Measurements from ENCODE around the gene LRRC8A.

The LRRC8A gene

DNA sequence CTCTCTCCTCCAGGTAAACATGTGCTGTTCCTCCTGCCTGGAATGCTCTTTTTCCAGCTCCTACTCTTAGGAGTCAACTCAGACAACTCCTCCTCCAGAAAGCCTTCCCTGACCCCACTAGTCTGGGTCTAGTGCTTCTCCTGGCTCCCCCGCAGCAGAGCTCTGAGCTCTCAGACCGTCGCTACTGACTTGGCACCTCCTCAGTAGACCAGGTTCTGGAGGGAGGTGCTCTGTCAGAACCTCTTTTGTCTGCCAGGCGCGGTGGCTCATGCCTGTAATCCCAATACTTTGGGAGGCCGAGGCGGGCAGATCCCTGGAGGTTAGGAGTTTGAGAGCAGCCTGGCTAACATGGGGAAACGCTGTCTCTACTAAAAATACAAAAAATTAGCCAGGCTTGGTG, 3.4 kb downstream of the LRRC8A start:
- Mint-ChIP-seq H3K4me3 (peak overlapping the region; percentile 94), H3K27me3 (ENCODE audit: low read depth) (no peaks in the 10 kb centered on the region), H3K4me1 (ENCODE audit: low read depth) (peaks cover 33% of the 10 kb centered on the region), H3K9me3 (no peaks in the 10 kb centered on the region), H3K27ac (peak overlapping the region; percentile 18), H3K36me3 (ENCODE audit: low read depth) (peaks cover 51% of the 10 kb centered on the region)
- no peak for DNase-seq (ENCODE audit: low spot score)

DNA sequence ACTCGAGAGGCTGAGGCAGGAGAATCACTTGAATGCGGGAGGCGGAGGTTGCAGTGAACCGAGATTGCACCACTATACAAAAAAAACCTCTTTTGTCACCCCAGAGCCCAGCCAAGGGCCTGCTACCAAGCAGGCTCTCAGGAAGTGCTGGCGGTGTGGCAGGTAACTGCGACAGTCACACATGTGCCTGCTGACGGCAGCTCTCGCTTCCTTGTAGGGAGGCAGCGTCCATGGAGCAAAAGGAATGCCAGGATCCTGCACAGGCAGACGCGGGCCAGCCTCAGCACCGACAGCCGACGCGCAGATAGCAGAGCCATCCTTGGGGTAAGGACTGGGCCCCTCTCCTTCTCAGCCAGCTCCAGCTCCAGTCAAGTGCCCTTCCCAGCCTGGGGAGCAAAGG, 3.9 kb downstream of the LRRC8A start:
- H3K9me3 Mint-ChIP-seq, result no peaks in the 10 kb centered on the region
- H3K27me3 Mint-ChIP-seq (ENCODE audit: low read depth), result no peaks in the 10 kb centered on the region
- DNase-seq (ENCODE audit: low spot score), result no peak
- H3K4me1 Mint-ChIP-seq (ENCODE audit: low read depth), result peaks cover 31% of the 10 kb centered on the region
- peak overlapping the region; percentile 94 for H3K4me3 Mint-ChIP-seq
- no peak overlapping the region for H3K27ac Mint-ChIP-seq
- H3K36me3 Mint-ChIP-seq (ENCODE audit: low read depth), result peaks cover 54% of the 10 kb centered on the region

DNA sequence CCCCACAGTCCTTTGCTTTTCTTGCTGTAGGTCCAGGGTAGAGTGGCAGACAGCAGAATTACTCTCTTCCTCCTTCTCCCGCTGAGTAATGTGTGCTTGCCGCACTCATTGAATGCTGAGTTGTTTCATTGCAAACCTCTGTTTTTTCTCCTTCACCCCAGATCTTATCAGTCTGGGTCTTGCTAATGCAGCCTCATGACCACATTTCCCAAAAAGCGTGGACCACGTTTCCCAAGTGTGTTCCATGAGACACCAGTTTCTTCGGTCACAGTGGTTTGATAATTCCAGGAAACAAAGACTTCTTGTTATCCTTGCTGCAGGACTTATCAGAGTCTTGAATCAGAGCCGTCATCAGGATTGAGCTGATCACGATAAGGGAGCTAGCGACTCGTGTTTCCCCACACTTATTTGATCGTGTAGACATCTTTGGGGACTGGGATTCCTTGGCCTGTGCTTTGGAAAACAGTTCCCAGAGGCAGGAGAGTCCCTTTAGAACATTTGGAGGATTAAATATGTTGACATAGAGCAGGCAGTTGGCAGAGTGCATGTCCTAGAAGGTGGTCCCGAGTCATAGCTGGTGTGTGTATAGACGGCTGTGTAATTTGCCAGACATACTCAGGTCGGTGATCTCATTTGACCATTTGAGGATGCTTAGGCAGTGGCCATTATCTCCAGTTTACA, 4.4 kb downstream of the LRRC8A start:
- no peak for DNase-seq (ENCODE audit: low spot score)
- peaks cover 29% of the 10 kb centered on the region for H3K4me1 Mint-ChIP-seq (ENCODE audit: low read depth)
- no peaks in the 10 kb centered on the region for H3K9me3 Mint-ChIP-seq
- no peak overlapping the region for H3K4me3 Mint-ChIP-seq
- H3K27me3 Mint-ChIP-seq (ENCODE audit: low read depth), result no peaks in the 10 kb centered on the region
- peak overlapping the region; percentile 3 for H3K27ac Mint-ChIP-seq
- H3K36me3 Mint-ChIP-seq (ENCODE audit: low read depth), result peaks cover 53% of the 10 kb centered on the region

DNA sequence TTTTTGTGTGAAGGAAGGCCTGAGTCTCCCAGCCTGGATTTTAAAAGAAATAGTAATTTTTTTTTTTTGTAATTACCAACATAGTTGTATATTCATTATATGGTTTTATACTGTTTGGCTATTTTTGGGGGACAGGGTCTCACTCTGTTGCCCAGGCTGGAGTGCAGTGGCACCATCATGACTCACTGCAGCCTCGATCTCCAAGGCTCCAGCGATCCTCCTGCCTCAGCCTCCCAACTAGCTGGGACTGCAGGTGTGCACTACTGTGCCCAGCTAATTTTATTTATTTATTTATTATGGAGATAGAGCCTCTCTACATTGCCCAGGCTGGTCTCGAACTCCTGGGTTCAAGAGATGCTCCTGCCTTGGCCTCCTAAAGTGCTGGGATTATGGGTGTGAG, 5.1 kb downstream of the LRRC8A start:
- Mint-ChIP-seq H3K36me3 (ENCODE audit: low read depth) (peaks cover 54% of the 10 kb centered on the region), H3K4me1 (ENCODE audit: low read depth) (peaks cover 31% of the 10 kb centered on the region), H3K27ac (no peak overlapping the region), H3K27me3 (ENCODE audit: low read depth) (no peaks in the 10 kb centered on the region), H3K9me3 (no peaks in the 10 kb centered on the region), H3K4me3 (no peak overlapping the region)
- no peak for DNase-seq (ENCODE audit: low spot score)

DNA sequence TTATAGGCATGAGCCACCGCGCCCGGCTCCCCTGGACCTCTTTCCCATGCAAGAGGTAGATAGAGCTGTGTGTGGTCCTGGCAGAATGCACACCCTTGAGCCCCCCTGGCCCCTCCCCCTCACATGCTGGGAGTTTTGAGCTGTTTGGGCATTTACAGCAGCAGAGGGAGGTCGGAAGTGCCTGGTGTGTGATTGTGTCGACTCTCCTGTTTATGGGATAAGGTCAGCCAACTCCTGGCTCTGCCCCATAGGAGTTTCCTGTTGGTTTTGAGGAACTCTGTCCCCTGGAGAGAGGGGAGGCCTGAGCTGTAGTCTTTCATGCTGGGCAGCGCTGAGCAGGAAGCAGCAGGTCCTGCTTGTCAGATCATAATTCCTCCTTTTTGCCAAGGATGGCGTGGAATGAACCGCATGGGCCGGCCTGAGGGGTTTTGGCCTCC, 6.0 kb downstream of the LRRC8A start:
- no peak for DNase-seq (ENCODE audit: low spot score)
- Mint-ChIP-seq H3K9me3 (no peaks in the 10 kb centered on the region), H3K4me1 (ENCODE audit: low read depth) (peaks cover 29% of the 10 kb centered on the region), H3K27ac (no peak overlapping the region), H3K36me3 (ENCODE audit: low read depth) (peaks cover 50% of the 10 kb centered on the region), H3K27me3 (ENCODE audit: low read depth) (no peaks in the 10 kb centered on the region), H3K4me3 (no peak overlapping the region)

DNA sequence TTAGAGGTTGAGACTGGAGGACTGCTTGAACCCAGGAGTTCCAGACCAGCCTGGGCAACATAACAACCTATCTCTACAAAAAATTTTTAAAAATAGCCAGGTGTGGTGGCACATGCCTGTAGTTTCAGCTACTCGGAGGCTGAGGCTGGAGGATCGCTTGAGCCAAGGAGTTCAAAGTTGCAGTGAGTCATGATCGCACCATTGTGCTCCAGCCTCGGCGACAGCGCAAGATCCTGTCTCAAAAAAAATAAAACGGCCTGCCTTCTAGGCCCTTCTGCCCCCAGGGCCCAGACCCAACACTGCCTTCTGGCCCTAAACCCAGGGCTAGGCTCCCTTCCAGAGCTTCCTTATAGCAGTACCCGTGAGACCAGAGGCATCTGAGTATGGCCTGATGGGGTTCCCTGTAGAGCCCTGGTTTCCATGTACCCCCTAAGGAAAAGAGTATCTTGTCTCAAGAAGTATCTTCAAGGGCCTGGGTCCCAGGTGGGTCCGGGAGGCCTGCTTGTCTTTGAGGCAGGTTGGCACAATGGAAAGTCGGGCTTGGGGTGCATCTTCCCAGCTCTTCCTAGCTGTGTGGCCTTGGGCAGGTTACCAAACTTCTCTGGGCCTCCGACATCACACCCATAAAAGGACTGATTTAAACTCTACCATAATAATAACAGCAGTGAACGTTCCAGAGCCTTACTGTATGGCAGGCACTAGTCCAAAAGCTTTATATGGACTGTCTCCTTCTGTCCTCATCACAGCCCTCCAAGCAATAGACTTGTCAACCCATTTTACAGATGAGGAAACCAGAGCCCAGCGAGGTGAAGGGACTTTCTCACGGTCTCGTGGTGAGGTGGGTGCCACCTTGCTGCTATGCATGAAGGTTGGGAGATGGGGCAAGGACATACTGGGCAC, 9.6 kb downstream of the LRRC8A start:
- H3K4me3 Mint-ChIP-seq, result no peak overlapping the region

DNA sequence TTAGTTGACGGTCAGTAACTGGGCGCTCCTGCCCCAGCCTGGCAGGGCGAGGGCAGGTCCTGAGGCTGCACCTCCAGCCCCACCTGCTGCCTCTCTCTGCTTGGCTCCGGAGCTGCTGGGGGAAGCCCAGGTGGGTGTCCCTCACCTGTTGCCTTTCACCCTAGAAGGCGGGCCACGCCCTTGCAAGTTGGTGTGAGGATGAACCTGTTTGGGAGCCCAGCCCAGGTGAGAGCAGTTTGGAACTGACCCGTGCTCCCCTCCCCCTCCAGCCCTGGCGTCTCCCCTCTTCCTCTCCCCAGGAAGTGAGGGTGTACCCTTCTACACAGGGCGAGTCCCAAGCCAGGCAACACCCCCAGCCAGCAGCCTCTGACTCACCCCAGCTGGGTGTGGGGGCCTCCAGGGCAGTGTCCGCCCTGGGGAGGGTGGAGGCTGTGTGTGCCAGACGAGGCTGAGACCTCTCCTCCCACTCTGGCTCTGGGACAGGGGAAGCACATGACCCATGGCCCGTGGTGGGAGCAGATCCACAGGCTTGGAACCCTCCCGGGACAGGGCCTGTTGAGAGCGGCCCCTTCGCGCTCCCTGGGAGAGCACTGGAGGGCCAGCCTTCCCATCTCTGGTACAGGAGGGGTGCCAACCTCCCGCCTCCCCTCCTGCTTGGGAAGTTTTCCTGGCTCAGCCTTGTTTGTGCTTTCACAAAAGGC, 10.4 kb downstream of the LRRC8A start:
- Mint-ChIP-seq H3K36me3 (ENCODE audit: low read depth) (peaks cover 57% of the 10 kb centered on the region), H3K27ac (no peak overlapping the region), H3K4me3 (no peak overlapping the region), H3K4me1 (ENCODE audit: low read depth) (peaks cover 22% of the 10 kb centered on the region), H3K27me3 (ENCODE audit: low read depth) (no peaks in the 10 kb centered on the region), H3K9me3 (no peaks in the 10 kb centered on the region)
- DNase-seq (ENCODE audit: low spot score), result no peak

More for the DNA sequence above, 9.6 kb downstream of the LRRC8A start:
- peaks cover 19% of the 10 kb centered on the region for H3K4me1 Mint-ChIP-seq (ENCODE audit: low read depth)
- no peak for DNase-seq (ENCODE audit: low spot score)
- H3K27me3 Mint-ChIP-seq (ENCODE audit: low read depth), result no peaks in the 10 kb centered on the region
- H3K9me3 Mint-ChIP-seq, result no peaks in the 10 kb centered on the region
- peak overlapping the region; percentile 72 for H3K27ac Mint-ChIP-seq
- peaks cover 54% of the 10 kb centered on the region for H3K36me3 Mint-ChIP-seq (ENCODE audit: low read depth)

DNA sequence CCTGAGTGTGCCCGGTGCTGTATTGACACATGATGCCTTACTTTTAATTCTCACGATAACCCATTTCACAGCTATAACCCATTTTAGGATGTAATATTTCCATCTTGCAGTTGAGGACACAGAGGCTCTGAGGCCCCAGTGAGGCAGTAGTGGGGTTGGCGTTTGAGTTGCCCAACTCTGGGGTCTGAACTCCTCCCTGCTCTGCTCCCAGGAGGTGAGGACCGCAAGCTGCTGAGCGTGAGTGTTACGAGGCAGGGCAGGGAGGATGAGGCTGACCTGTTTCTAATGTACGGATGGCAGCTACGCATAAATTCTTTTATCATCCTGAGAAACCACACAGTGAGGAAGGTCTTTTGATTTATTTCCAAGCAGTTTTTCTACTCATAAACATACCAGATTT, 11.4 kb downstream of the LRRC8A start:
- peak overlapping the region; percentile 30 for H3K4me3 Mint-ChIP-seq

DNA sequence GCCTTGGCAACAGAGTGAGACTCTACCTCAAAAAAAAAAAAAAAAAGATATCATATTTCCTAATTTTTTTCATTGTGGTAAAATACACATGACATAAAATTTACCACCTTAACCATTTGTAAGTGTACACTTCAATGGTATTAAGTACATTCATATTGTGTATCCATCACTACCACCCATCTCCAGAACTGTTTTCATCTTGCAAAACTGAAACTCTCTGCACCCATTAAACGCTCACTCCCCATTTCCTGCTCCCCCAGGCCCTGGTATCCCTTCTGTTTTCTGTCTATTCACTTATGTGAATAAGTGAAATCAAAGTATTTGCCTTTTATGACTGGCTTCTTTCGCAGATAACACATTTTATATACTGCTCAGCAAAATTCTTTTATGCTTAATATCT, 12.8 kb downstream of the LRRC8A start:
- Mint-ChIP-seq H3K27ac (peak overlapping the region; percentile 80), H3K4me3 (peak overlapping the region; percentile 56), H3K9me3 (no peaks in the 10 kb centered on the region), H3K27me3 (ENCODE audit: low read depth) (no peaks in the 10 kb centered on the region), H3K4me1 (ENCODE audit: low read depth) (peaks cover 36% of the 10 kb centered on the region), H3K36me3 (ENCODE audit: low read depth) (peaks cover 60% of the 10 kb centered on the region)
- no peak for DNase-seq (ENCODE audit: low spot score)

More for the DNA sequence above, 11.4 kb downstream of the LRRC8A start:
- Mint-ChIP-seq H3K9me3 (no peaks in the 10 kb centered on the region), H3K27ac (peak overlapping the region; percentile 79), H3K36me3 (ENCODE audit: low read depth) (peaks cover 59% of the 10 kb centered on the region), H3K4me1 (ENCODE audit: low read depth) (peaks cover 29% of the 10 kb centered on the region), H3K27me3 (ENCODE audit: low read depth) (no peaks in the 10 kb centered on the region)
- no peak for DNase-seq (ENCODE audit: low spot score)

DNA sequence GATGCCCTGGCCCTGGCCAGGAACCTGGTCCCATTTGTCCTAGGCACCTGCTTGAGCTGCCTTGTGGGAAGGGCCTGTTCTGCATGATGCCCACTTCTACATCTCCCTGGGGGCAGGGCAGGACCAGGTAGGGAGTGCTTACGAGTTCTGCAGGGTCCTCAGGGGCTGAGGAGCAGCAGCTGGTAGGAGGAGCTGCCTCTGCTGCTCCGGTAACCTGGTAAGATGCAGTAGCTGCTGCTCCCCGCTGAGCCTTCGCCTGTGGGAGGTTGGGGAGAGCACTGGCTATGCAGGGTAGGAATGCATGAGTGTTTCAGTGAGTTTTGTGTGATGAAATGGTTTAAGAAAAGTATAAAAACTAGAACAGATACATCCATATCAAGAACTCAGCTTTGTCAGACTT, 13.6 kb downstream of the LRRC8A start:
- H3K36me3 Mint-ChIP-seq (ENCODE audit: low read depth), result peaks cover 60% of the 10 kb centered on the region
- H3K4me1 Mint-ChIP-seq (ENCODE audit: low read depth), result peaks cover 43% of the 10 kb centered on the region
- DNase-seq (ENCODE audit: low spot score), result no peak
- H3K9me3 Mint-ChIP-seq, result no peaks in the 10 kb centered on the region
- no peaks in the 10 kb centered on the region for H3K27me3 Mint-ChIP-seq (ENCODE audit: low read depth)
- no peak overlapping the region for H3K4me3 Mint-ChIP-seq
- H3K27ac Mint-ChIP-seq, result peak overlapping the region; percentile 52

DNA sequence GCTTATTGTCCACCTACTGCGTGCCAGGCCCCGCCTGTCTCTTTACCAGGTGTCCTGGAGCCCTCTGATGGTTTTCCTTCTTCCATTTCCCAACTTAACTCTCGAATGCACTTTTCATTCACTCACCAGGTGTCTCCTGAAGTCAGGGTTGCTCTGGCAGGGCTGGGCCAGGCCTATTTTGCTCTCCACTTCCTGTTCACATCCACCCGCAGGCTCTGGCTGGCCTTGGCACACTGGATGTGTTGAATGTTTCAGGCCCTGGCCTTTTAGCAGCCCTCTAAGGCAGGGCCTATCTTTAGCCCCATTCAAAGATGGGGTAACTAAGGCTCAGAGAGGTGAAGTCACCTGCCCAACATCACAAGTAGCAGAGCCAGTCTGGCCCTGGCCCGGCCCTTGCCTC, 16.4 kb downstream of the LRRC8A start:
- Mint-ChIP-seq H3K36me3 (ENCODE audit: low read depth) (peaks cover 59% of the 10 kb centered on the region), H3K27ac (peak overlapping the region; percentile 93), H3K9me3 (no peaks in the 10 kb centered on the region), H3K27me3 (ENCODE audit: low read depth) (no peaks in the 10 kb centered on the region), H3K4me1 (ENCODE audit: low read depth) (peaks cover 57% of the 10 kb centered on the region), H3K4me3 (peak overlapping the region; percentile 71)
- no peak for DNase-seq (ENCODE audit: low spot score)

DNA sequence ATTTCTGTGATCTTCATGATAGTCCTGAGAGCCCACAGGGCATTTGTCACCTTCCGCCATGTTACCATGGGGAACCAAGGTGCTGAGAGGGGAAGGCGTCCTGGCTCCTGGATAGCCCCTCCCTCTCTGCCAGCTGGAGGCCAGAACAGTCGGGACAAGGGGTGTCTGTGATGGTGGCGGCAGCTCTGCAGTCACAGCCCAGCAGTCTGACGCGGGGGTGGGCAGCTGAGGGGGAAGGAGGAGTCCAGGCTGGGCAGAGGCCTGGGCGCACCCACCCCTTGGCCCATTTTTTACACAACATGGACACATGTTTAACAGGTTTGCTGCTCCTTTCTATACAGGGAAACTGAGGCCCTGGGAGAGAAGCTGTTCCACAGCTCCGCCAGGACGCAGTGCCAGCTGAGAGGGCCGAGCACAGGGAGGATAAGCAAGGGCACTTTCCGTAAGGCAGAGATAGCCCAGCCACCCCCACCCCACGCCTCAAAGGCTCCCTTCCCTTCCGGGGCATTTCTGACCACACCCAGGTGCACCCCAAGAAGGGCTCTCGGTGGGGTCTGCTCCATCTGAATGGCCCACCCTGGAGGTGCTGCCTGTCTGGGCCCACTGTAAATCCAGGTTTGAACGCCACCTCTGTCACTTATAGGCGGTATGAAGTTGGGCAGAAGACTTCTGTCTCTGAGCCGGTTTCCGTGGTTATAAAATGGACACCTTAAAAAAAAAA, 17.1 kb downstream of the LRRC8A start:
- Mint-ChIP-seq H3K27ac (peak overlapping the region; percentile 93), H3K9me3 (no peaks in the 10 kb centered on the region), H3K4me3 (peak overlapping the region; percentile 80), H3K27me3 (ENCODE audit: low read depth) (no peaks in the 10 kb centered on the region), H3K36me3 (ENCODE audit: low read depth) (peaks cover 59% of the 10 kb centered on the region), H3K4me1 (ENCODE audit: low read depth) (peaks cover 60% of the 10 kb centered on the region)
- no peak for DNase-seq (ENCODE audit: low spot score)

DNA sequence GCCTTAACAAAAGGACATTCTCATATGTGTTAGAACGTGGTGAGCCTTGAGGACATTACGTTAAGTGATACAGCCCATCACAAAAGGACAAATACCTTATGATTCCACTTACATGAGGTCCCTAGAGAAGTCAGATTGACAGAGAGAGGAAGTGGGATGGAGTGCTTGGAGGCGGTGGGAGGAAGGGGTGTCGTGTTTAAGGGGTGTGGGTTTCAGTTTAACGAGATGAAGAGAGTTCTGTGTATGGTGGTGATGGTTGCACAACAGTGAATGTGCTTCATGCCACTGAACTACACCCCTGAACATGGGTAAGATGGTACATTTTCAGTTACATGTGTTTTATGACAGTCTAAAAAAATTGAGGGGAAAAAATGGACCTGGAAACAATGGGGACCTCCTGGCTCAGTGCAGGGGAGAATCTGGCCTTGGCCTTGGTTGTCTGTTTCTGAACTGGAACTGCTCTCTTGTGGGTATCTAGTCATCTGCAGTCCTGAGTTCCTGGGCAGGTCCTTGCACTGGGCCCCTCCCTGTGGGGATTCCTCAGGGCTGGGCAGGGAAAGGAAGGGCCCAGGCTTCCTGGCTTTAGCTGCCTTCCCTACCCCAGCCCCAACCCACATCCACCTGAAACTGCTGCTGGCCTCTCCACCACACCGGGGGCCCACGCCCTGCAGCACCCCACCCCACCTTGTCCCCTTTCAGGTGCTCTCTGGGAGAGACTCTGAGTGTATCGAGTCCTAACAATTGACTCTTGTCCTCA, 17.8 kb downstream of the LRRC8A start:
- Mint-ChIP-seq H3K27ac (peak overlapping the region; percentile 93), H3K27me3 (ENCODE audit: low read depth) (no peaks in the 10 kb centered on the region), H3K4me3 (peak overlapping the region; percentile 80), H3K36me3 (ENCODE audit: low read depth) (peaks cover 55% of the 10 kb centered on the region), H3K4me1 (ENCODE audit: low read depth) (peaks cover 61% of the 10 kb centered on the region), H3K9me3 (no peaks in the 10 kb centered on the region)
- peak; percentile 43 for DNase-seq (ENCODE audit: low spot score)
